ENCODE measurements around the gene ABHD10. TPM values are rescaled to one million over a fixed set of nuclear protein-coding genes. Genes with fewer than 3 reads are reported as not detected.

Gene ABHD10
- total RNA-seq, 1 donor from 2014 or later: 55.6 TPM

- Mint-ChIP-seq H3K4me1 (peaks cover 21% of the 10 kb centered on the region), H3K27ac (ENCODE audit: unreplicated experiment) (no peak overlapping the region), H3K27me3 (ENCODE audit: low read depth) (no peaks in the 10 kb centered on the region), H3K4me3 (no peak overlapping the region), H3K36me3 (ENCODE audit: low read depth) (no peaks in the 10 kb centered on the region), H3K9me3 (peaks cover 6% of the 10 kb centered on the region)
- no peak for DNase-seq (ENCODE audit: low read depth, low spot score)
- no peak for TF ChIP-seq CTCF (conservative IDR thresholded peaks at IDR 0.05)
Observed at GRCh38 chr3:112019716-112020115, 40.9 kb downstream of the ABHD10 start.

- Mint-ChIP-seq H3K27ac (ENCODE audit: unreplicated experiment) (no peak overlapping the region), H3K9me3 (peaks cover 6% of the 10 kb centered on the region), H3K4me3 (no peak overlapping the region), H3K27me3 (ENCODE audit: low read depth) (no peaks in the 10 kb centered on the region), H3K4me1 (peaks cover 21% of the 10 kb centered on the region), H3K36me3 (ENCODE audit: low read depth) (no peaks in the 10 kb centered on the region)
- no peak for DNase-seq (ENCODE audit: low read depth, low spot score)
- no peak for TF ChIP-seq CTCF (conservative IDR thresholded peaks at IDR 0.05)
Observed at GRCh38 chr3:112020674-112021085, 41.9 kb downstream of the ABHD10 start.

GRCh38 chr3:112027142-112027541, 48.3 kb downstream of the ABHD10 start:
- H3K27ac Mint-ChIP-seq (ENCODE audit: unreplicated experiment): no peak overlapping the region
- peaks cover under 1% of the 10 kb centered on the region for H3K4me1 Mint-ChIP-seq
- H3K9me3 Mint-ChIP-seq: peaks cover under 1% of the 10 kb centered on the region
- TF ChIP-seq CTCF (conservative IDR thresholded peaks at IDR 0.05): no peak
- H3K4me3 Mint-ChIP-seq: no peak overlapping the region
- no peaks in the 10 kb centered on the region for H3K27me3 Mint-ChIP-seq (ENCODE audit: low read depth)
- no peak for DNase-seq (ENCODE audit: low read depth, low spot score)
- H3K36me3 Mint-ChIP-seq (ENCODE audit: low read depth): no peaks in the 10 kb centered on the region

GRCh38 chr3:112027826-112028225, 49.0 kb downstream of the ABHD10 start:
- TF ChIP-seq CTCF (conservative IDR thresholded peaks at IDR 0.05): no peak
- Mint-ChIP-seq H3K36me3 (ENCODE audit: low read depth) (no peaks in the 10 kb centered on the region), H3K4me3 (no peak overlapping the region), H3K4me1 (no peaks in the 10 kb centered on the region), H3K27me3 (ENCODE audit: low read depth) (no peaks in the 10 kb centered on the region), H3K9me3 (no peaks in the 10 kb centered on the region), H3K27ac (ENCODE audit: unreplicated experiment) (no peak overlapping the region)
- no peak for DNase-seq (ENCODE audit: low read depth, low spot score)

- peaks cover 11% of the 10 kb centered on the region for H3K4me1 Mint-ChIP-seq
- H3K36me3 Mint-ChIP-seq (ENCODE audit: low read depth): no peaks in the 10 kb centered on the region
- no peak for TF ChIP-seq CTCF (conservative IDR thresholded peaks at IDR 0.05)
- H3K27me3 Mint-ChIP-seq (ENCODE audit: low read depth): no peaks in the 10 kb centered on the region
- no peak for DNase-seq (ENCODE audit: low read depth, low spot score)
- no peaks in the 10 kb centered on the region for H3K9me3 Mint-ChIP-seq
- no peak overlapping the region for H3K4me3 Mint-ChIP-seq
- no peak overlapping the region for H3K27ac Mint-ChIP-seq (ENCODE audit: unreplicated experiment)
Observed at GRCh38 chr3:112030901-112031300, 52.1 kb downstream of the ABHD10 start.
